ENCODE measurements around the gene TGFBR2. TPM values are rescaled to one million over a fixed set of nuclear protein-coding genes. Genes with fewer than 3 reads are reported as not detected.
A peak's percentile ranks its signal among the peaks of the same experiment; 100 is the strongest.

The TGFBR2 gene
- total RNA-seq, 3 donors from 2014 or later: 205 to 281 (median 243) TPM

- intact Hi-C loops (cut with DNase I; ENCODE audit: low total_unique reads): no loop called here
- Histone ChIP-seq H3K36me3 (no peaks in the 10 kb centered on the region), H3K4me1 (no peaks in the 10 kb centered on the region), H3K4me3 (no peak overlapping the region), H3K27ac (peak overlapping the region in 1 of 2 donors; percentile 49), H3K27me3 (no peaks in the 10 kb centered on the region), H3K9me3 (no peaks in the 10 kb centered on the region)
- DNase-seq (ENCODE audit: low spot score in 2 of 2): no peak
- no peak for TF ChIP-seq POLR2A (IDR thresholded peaks at IDR 0.05)
These were observed 28.6 kb upstream of the TGFBR2 start for GRCh38 chr3:30577788-30578187.

- Histone ChIP-seq H3K4me1 (no peaks in the 10 kb centered on the region), H3K27me3 (no peaks in the 10 kb centered on the region), H3K27ac (peak overlapping the region; percentile 49 to 57), H3K9me3 (no peaks in the 10 kb centered on the region), H3K4me3 (no peak overlapping the region), H3K36me3 (no peaks in the 10 kb centered on the region)
- TF ChIP-seq POLR2A (IDR thresholded peaks at IDR 0.05) (no peak), POLR2AphosphoS5 (IDR thresholded peaks at IDR 0.05) (peak in 1 of 3 donors; percentile 53)
- DNase-seq (ENCODE audit: low spot score in 2 of 2): no peak
- intact Hi-C loops (cut with DNase I; ENCODE audit: low total_unique reads): no loop called here
These were observed 27.9 kb upstream of the TGFBR2 start for GRCh38 chr3:30578479-30578878.

GRCh38 chr3:30578986-30579579 lies 27.3 kb upstream of the TGFBR2 start:
- no peaks in the 10 kb centered on the region for H3K27me3 ChIP-seq
- intact Hi-C loops (cut with DNase I; ENCODE audit: low total_unique reads): no loop called here
- H3K9me3 ChIP-seq: no peaks in the 10 kb centered on the region
- H3K4me1 ChIP-seq: no peaks in the 10 kb centered on the region
- H3K27ac ChIP-seq: peak overlapping the region; percentile 49 to 57
- TF ChIP-seq CTCF (IDR thresholded peaks at IDR 0.05) (no peak), POLR2AphosphoS5 (IDR thresholded peaks at IDR 0.05) (no peak), POLR2A (IDR thresholded peaks at IDR 0.05) (no peak)
- H3K4me3 ChIP-seq: no peak overlapping the region
- no peak for DNase-seq (ENCODE audit: low spot score in 2 of 2)
- H3K36me3 ChIP-seq: no peaks in the 10 kb centered on the region

- intact Hi-C loops (cut with DNase I; ENCODE audit: low total_unique reads): no loop called here
- TF ChIP-seq CTCF (IDR thresholded peaks at IDR 0.05) (no peak), POLR2AphosphoS5 (IDR thresholded peaks at IDR 0.05) (no peak), POLR2A (IDR thresholded peaks at IDR 0.05) (no peak)
- H3K4me1 ChIP-seq: no peaks in the 10 kb centered on the region
These were observed 25.3 kb upstream of the TGFBR2 start for GRCh38 chr3:30581067-30581585.

GRCh38 chr3:30581982-30582381 lies 24.4 kb upstream of the TGFBR2 start:
- no peak for DNase-seq (ENCODE audit: low spot score in 2 of 2)
- Histone ChIP-seq H3K9me3 (no peaks in the 10 kb centered on the region), H3K27me3 (no peaks in the 10 kb centered on the region), H3K27ac (no peak overlapping the region), H3K4me3 (no peak overlapping the region), H3K36me3 (no peaks in the 10 kb centered on the region), H3K4me1 (peaks cover 0 to 7% of the 10 kb centered on the region in 2 donors)
- TF ChIP-seq POLR2A (IDR thresholded peaks at IDR 0.05) (no peak), POLR2AphosphoS5 (IDR thresholded peaks at IDR 0.05) (no peak), CTCF (IDR thresholded peaks at IDR 0.05) (no peak)
- intact Hi-C loops (cut with DNase I; ENCODE audit: low total_unique reads): no loop called here

More at GRCh38 chr3:30581067-30581585, 25.3 kb upstream of the TGFBR2 start:
- H3K27me3 ChIP-seq: no peaks in the 10 kb centered on the region
- no peaks in the 10 kb centered on the region for H3K36me3 ChIP-seq
- H3K4me3 ChIP-seq: no peak overlapping the region
- H3K27ac ChIP-seq: no peak overlapping the region
- DNase-seq (ENCODE audit: low spot score in 2 of 2): no peak
- no peaks in the 10 kb centered on the region for H3K9me3 ChIP-seq

GRCh38 chr3:30583973-30584372 lies 22.4 kb upstream of the TGFBR2 start:
- H3K9me3 ChIP-seq: no peaks in the 10 kb centered on the region
- H3K4me3 ChIP-seq: no peak overlapping the region
- peaks cover 0 to 9% of the 10 kb centered on the region in 2 donors for H3K4me1 ChIP-seq
- no peak for TF ChIP-seq POLR2AphosphoS5 (IDR thresholded peaks at IDR 0.05)
- TF ChIP-seq CTCF (IDR thresholded peaks at IDR 0.05): no peak
- TF ChIP-seq POLR2A (IDR thresholded peaks at IDR 0.05): no peak
- DNase-seq (ENCODE audit: low spot score in 2 of 2): no peak
- no peaks in the 10 kb centered on the region for H3K36me3 ChIP-seq
- intact Hi-C loops (cut with DNase I; ENCODE audit: low total_unique reads): no loop called here
- no peak overlapping the region for H3K27ac ChIP-seq
- no peaks in the 10 kb centered on the region for H3K27me3 ChIP-seq
